ENCODE measurements around the gene AKT1S1. TPM values are rescaled to one million over a fixed set of nuclear protein-coding genes. Genes with fewer than 3 reads are reported as not detected.

The AKT1S1 gene
- total RNA-seq, 1 experiment from 2014 or later = 6.2 TPM

DNA sequence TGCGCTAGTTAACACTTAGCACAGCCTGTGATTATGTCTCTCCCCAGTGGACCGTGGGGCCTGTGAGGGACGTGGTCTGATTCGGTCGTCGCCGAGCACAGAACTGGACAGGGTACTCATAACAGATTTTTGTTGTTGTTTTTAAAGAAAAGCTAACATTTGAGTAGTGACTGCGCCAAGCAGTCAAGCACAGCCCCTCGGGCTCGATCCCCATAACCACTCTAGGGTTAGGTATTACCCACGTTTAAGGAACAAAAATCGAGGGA is 27.0 kb downstream of the AKT1S1 start:
- DNase-seq (ENCODE audit: low read depth, low spot score) = no peak
- in situ Hi-C loops (cut with HindIII; ENCODE audit: low pct_unique_long_range_greater_than_20kb, low sequenced_read_pairs) = no loop called here

- in situ Hi-C loops (cut with HindIII; ENCODE audit: low pct_unique_long_range_greater_than_20kb, low sequenced_read_pairs) = no loop called here
- DNase-seq (ENCODE audit: low read depth, low spot score) = no peak
Measured at GRCh38 chr19:49849433-49850220, 27.5 kb downstream of the AKT1S1 start.

GRCh38 chr19:49848938-49849337 is 28.2 kb downstream of the AKT1S1 start:
- DNase-seq (ENCODE audit: low read depth, low spot score) = no peak
- in situ Hi-C loops (cut with HindIII; ENCODE audit: low pct_unique_long_range_greater_than_20kb, low sequenced_read_pairs) = no loop called here

GRCh38 chr19:49847731-49848696 is 29.1 kb downstream of the AKT1S1 start:
- peak; percentile 24 for DNase-seq (ENCODE audit: low read depth, low spot score)
- in situ Hi-C loops (cut with HindIII; ENCODE audit: low pct_unique_long_range_greater_than_20kb, low sequenced_read_pairs) = no loop called here

GRCh38 chr19:49846408-49846807 is 30.7 kb downstream of the AKT1S1 start:
- DNase-seq (ENCODE audit: low read depth, low spot score) = no peak
- in situ Hi-C loops (cut with HindIII; ENCODE audit: low pct_unique_long_range_greater_than_20kb, low sequenced_read_pairs) = no loop called here

GRCh38 chr19:49845414-49845813 is 31.7 kb downstream of the AKT1S1 start:
- DNase-seq (ENCODE audit: low read depth, low spot score) = no peak
- in situ Hi-C loops (cut with HindIII; ENCODE audit: low pct_unique_long_range_greater_than_20kb, low sequenced_read_pairs) = no loop called here

DNA sequence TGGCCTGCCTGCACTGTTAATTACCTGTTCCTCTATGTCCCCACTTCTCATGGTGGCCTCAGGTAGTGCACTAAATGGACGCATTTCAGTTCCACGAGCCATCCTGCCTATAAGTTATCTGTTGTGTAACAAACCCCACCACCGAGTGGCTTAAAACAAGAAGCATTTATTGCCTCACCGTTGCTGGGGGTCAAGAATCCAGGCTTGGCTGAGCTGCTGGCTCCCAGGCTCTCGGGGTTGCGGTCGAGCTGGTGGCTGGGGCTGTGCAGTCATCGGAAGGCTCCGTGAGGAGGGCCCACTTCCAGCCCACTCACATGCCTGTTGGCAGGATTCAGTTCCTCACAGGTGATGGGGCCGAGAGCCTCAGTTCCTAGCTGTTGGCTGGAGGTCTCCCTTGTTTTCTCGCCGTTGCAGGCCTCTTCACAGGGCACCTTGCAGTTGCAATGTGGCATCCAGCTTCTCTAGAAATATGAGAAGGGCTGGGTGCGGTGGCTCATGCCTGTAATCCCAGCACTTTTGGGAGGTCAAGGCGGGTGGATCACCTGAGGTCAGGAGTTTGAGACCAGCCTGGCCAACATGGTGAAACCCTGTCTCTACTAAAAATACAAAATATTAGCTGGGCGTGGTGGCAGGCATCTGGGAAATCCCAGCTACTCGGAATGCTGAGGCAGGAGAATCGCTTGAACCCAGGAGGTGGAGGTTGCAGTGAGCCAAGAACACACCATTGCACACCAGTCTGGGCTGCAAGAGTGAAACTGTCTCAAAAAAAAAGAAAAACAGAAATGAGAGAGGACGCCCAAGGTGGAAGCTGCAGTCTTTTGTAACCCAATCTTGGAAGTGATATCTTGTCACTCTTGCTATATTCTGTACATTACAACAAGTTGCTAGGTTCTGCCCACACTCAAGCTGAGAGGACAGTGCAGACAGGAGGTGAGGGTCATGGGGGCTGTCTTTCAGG is 32.7 kb downstream of the AKT1S1 start:
- no peak for DNase-seq (ENCODE audit: low read depth, low spot score)
- in situ Hi-C loops (cut with HindIII; ENCODE audit: low pct_unique_long_range_greater_than_20kb, low sequenced_read_pairs) = no loop called here

- in situ Hi-C loops (cut with HindIII; ENCODE audit: low pct_unique_long_range_greater_than_20kb, low sequenced_read_pairs) = no loop called here
- DNase-seq (ENCODE audit: low read depth, low spot score) = no peak
Measured at GRCh38 chr19:49843265-49843664, 33.9 kb downstream of the AKT1S1 start.

DNA sequence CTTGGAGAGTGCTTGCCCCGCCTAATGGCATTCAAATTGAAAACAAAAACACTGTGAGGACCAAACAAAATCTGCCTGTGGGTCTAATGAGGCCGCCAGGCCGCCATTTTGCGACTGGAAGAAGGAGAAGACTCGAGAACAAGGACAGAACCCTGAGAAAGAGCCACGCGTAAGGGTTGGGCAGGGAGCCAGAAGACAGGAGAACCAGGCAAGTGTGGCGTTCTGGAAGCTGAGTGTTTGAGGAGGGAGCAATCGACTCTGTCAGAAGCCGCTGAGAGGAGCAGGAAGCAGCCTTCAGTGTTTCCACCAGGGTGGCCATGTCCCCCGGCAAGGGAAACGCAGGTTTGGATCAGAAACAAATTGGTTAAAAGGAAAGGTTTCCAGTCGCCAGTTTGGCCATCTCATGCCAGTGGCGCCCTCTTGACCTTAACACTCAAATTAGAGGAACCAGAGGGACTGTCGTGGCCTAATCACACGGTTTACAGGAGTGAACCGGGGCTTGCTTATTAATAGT is 36.4 kb downstream of the AKT1S1 start:
- in situ Hi-C loops (cut with HindIII; ENCODE audit: low pct_unique_long_range_greater_than_20kb, low sequenced_read_pairs) = no loop called here

GRCh38 chr19:49840321-49840720 is 36.8 kb downstream of the AKT1S1 start:
- in situ Hi-C loops (cut with HindIII; ENCODE audit: low pct_unique_long_range_greater_than_20kb, low sequenced_read_pairs) = no loop called here

More for the DNA sequence above, 36.4 kb downstream of the AKT1S1 start:
- DNase-seq (ENCODE audit: low read depth, low spot score) = no peak

GRCh38 chr19:49839713-49840112 is 37.4 kb downstream of the AKT1S1 start:
- no peak for DNase-seq (ENCODE audit: low read depth, low spot score)

More at GRCh38 chr19:49840321-49840720, 36.8 kb downstream of the AKT1S1 start:
- DNase-seq (ENCODE audit: low read depth, low spot score) = no peak

GRCh38 chr19:49838885-49839588 is 38.1 kb downstream of the AKT1S1 start:
- in situ Hi-C loops (cut with HindIII; ENCODE audit: low pct_unique_long_range_greater_than_20kb, low sequenced_read_pairs) = no loop called here
- DNase-seq (ENCODE audit: low read depth, low spot score) = no peak

More at GRCh38 chr19:49839713-49840112, 37.4 kb downstream of the AKT1S1 start:
- in situ Hi-C loops (cut with HindIII; ENCODE audit: low pct_unique_long_range_greater_than_20kb, low sequenced_read_pairs) = no loop called here

DNA sequence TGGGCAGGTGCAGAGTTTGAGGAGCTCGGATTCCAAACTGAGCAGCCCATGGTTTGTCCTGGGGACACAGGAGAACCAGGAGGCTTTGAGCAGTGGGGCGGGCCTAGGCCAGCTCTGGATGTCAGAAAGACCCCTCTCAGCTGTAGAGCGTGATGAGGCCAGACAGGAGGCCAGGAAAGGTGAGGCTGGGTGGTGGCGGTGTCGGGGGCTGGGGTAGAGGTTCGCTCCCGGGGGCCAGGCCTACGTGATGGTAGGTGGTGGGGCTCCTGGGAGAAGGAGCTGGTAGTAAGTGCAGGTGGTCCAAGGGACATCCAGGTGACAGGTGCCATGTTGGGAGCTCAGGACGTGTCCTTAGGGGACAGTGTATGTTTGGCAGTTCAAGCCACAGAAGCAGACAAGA is 39.7 kb downstream of the AKT1S1 start:
- DNase-seq (ENCODE audit: low read depth, low spot score) = no peak
- in situ Hi-C loops (cut with HindIII; ENCODE audit: low pct_unique_long_range_greater_than_20kb, low sequenced_read_pairs) = no loop called here

GRCh38 chr19:49837009-49837310 is 40.2 kb downstream of the AKT1S1 start:
- DNase-seq (ENCODE audit: low read depth, low spot score) = no peak
- in situ Hi-C loops (cut with HindIII; ENCODE audit: low pct_unique_long_range_greater_than_20kb, low sequenced_read_pairs) = no loop called here

DNA sequence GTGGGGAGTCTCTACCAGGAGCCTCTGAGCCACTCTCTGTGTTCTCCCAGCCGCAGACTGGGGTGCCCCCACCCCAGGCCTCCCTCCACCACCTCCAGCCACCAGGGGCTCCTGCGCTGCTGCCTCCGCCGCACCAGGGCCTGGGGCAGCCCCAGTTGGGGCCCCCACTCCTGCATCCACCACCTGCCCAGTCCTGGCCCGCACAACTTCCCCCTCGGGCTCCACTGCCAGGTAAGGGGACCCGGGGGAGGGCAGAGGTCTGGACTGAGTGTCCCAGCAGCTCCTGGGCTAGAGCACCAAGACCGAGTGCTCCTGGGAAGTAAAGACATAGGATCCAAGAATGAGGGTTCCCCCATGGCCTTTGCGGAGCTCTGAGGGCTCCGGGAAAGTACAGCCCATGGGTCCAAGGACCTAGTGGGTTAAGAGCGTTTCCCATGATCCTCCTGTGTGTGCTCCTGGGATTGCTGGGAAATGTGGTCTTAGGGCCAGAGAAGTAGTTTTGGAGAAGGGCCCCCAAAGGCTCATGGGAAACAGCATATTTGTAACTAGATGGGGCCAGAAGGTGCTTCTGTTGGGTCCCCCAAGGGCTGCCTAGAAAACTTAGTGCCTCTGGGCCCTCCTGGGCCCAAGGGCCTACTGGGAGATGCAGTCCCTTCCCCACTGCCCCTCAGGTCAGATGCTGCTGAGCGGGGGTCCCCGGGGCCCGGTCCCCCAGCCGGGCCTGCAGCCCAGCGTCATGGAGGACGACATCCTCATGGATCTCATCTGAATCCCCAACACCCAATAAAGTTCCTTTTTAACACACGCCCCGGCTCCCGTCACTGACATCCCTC is 40.8 kb downstream of the AKT1S1 start:
- DNase-seq (ENCODE audit: low read depth, low spot score) = no peak
- in situ Hi-C loops (cut with HindIII; ENCODE audit: low pct_unique_long_range_greater_than_20kb, low sequenced_read_pairs) = no loop called here

DNA sequence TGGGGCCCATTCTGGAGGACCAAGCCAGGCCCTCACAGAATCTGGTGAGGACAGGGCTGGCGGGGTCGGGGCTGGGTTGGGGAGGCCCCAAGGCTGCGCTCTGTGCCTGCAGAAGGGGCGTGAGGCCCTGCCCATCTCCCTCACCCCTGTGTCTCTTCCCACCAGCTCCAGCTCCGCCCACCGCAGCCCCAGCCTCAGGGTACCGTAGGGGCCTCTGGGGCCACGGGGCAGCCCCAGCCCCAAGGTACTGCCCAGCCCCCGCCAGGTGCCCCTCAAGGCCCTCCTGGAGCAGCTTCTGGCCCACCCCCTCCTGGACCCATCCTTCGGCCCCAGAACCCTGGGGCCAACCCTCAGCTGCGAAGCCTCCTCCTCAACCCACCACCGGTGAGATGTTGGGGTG is 41.6 kb downstream of the AKT1S1 start:
- DNase-seq (ENCODE audit: low read depth, low spot score) = no peak
- in situ Hi-C loops (cut with HindIII; ENCODE audit: low pct_unique_long_range_greater_than_20kb, low sequenced_read_pairs) = no loop called here

All from SK-MEL-5 (cell line).